ENCODE data around the gene CRYGC. TPM values are rescaled to one million over a fixed set of nuclear protein-coding genes. Genes with fewer than 3 reads are reported as not detected.
"Not testable (repeated sequence)": the region's sequence is repeated elsewhere in the genome, so short reads cannot be mapped to it uniquely, and the experiment has no call there.

Gene CRYGC
- total RNA-seq, 4 donors from 2014 or later = not detected

DNA sequence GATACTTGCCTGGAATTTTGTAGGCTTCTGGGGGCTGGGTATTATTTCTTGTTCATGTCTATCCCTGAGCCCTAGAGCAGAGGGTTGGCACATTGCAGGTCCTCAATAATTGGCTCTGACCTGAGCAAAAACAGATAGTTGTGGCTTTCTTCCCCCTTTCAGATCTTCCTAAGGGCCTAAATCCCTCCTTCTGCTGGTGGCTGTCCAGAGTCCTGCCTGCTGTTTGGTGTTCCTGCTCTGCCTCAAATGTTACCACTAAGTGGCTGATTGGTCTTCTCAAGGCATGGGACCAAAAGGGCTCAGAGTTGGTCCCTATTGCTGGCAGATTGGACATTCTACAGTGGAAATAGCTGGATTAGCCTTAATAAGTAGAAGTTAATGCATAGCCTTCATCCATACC lies 17.4 kb upstream of the CRYGC start:
- H3K9me3 ChIP-seq = peaks cover 0 to 9% (median 0%) of the 10 kb centered on the region in 3 donors
- no peaks in the 10 kb centered on the region for H3K36me3 ChIP-seq
- H3K4me1 ChIP-seq = peaks cover 0 to 9% (median 0%) of the 10 kb centered on the region in 3 donors
- no peak for TF ChIP-seq POLR2A (IDR thresholded peaks at IDR 0.05)
- TF ChIP-seq, protein P1, sequence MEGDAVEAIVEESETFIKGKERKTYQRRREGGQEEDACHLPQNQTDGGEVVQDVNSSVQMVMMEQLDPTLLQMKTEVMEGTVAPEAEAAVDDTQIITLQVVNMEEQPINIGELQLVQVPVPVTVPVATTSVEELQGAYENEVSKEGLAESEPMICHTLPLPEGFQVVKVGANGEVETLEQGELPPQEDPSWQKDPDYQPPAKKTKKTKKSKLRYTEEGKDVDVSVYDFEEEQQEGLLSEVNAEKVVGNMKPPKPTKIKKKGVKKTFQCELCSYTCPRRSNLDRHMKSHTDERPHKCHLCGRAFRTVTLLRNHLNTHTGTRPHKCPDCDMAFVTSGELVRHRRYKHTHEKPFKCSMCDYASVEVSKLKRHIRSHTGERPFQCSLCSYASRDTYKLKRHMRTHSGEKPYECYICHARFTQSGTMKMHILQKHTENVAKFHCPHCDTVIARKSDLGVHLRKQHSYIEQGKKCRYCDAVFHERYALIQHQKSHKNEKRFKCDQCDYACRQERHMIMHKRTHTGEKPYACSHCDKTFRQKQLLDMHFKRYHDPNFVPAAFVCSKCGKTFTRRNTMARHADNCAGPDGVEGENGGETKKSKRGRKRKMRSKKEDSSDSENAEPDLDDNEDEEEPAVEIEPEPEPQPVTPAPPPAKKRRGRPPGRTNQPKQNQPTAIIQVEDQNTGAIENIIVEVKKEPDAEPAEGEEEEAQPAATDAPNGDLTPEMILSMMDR (IDR thresholded peaks at IDR 0.05) = no peak
- H3K27me3 ChIP-seq = peaks cover 0 to 15% (median 0%) of the 10 kb centered on the region in 4 donors
- H3K4me3 ChIP-seq = no peak overlapping the region
- no peak for DNase-seq
- H3K27ac ChIP-seq = no peak overlapping the region
- intact Hi-C loops (cut with DNase I) = no loop called here

DNA sequence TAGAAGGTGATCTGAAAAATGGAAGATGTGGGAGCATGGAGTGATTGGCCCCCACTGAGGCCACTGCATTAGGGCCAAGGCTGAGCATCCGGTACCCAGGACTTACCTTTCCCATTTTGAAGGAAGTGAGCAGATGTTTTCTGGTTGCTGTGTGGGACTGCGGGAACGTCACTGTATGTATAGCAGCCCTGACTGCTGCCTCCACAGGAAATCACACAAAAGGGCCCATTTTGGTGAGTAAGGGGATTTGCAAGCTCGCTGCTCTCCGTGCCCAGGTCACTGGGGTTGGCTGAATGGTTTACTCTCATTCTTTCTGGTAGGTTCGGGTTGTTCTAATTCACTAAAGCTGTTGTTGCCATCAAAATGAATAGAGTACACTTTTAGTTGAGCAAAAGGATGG lies 16.4 kb upstream of the CRYGC start, which contains the start of gene CRYGB:
CRYGB (minus strand) TSS at position 153 of the 400 bp plus-strand sequence; CDS start at position 115, 38 bp downstream.
- H3K27ac ChIP-seq = no peak within 1 kb of the TSS
- DNase-seq = no peak
- TF ChIP-seq, protein P1 (IDR thresholded peaks at IDR 0.05) = no peak
- no peak for TF ChIP-seq POLR2A (IDR thresholded peaks at IDR 0.05)
- H3K9me3 ChIP-seq = no peaks in the 10 kb centered on the region
- 61 to 68% methylated on average over 2 to 6 of the region's 6 CpGs for WGBS, 2 donors
- H3K4me1 ChIP-seq = peaks cover 0 to 9% (median 0%) of the 10 kb centered on the region in 3 donors
- intact Hi-C loops (cut with DNase I) = no loop called here
- no peak within 1 kb of the TSS for H3K4me3 ChIP-seq
- no peaks in the 10 kb centered on the region for H3K36me3 ChIP-seq
- peaks cover 0 to 15% (median 0%) of the 10 kb centered on the region in 4 donors for H3K27me3 ChIP-seq

DNA sequence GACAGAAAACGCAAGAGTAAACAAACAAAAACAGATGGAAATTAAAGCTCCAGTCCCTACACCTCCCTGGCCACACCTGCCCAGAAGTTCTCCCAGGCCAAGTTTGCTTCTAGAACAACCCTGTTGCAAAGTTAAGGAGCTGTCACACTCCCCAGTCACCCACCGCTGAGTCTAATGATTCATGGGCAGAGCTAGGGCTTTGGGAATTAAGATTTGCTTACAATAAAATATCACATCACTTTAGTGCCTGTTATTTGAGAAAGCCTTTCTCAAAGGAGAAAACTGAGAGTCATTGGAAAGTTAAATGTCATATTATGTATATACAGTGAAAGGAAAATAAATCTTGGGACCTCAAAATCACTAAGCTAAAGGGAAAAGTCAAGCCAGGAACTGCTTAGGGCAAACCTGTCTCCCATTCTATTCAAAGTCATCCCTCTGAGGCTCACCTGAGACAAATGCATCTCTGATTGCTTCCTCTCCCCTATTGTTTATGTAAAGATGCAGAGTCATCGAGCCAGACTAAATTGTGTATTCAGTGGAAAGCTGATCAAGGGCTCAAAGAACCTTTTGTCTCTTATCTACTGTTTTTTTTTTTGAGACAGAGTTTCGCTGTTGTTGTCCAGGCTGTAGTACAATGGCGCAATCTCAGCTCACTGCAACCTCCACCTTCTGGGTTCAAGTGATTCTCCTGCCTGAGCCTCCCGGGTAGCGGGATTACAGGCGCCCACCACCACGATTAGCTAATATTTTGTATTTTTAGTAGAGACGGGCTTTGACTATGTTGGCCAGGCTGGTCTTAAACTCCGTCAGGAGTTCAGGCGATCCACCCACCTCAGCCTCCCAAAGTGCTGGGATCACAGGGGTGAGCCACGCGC lies 13.5 kb upstream of the CRYGC start:
- Histone ChIP-seq H3K9me3 (no peaks in the 10 kb centered on the region), H3K4me3 (no peak overlapping the region), H3K27ac (no peak overlapping the region), H3K36me3 (no peaks in the 10 kb centered on the region), H3K4me1 (peaks cover 0 to 9% (median 0%) of the 10 kb centered on the region in 3 donors), H3K27me3 (peaks cover 0 to 15% (median 0%) of the 10 kb centered on the region in 4 donors)
- TF ChIP-seq, protein P1 (IDR thresholded peaks at IDR 0.05) = no peak
- no peak for TF ChIP-seq POLR2A (IDR thresholded peaks at IDR 0.05)
- intact Hi-C loops (cut with DNase I) = no loop called here
- DNase-seq = no peak
- 20 to 46% methylated on average over 6 to 12 of the region's 14 CpGs for WGBS, 2 donors

DNA sequence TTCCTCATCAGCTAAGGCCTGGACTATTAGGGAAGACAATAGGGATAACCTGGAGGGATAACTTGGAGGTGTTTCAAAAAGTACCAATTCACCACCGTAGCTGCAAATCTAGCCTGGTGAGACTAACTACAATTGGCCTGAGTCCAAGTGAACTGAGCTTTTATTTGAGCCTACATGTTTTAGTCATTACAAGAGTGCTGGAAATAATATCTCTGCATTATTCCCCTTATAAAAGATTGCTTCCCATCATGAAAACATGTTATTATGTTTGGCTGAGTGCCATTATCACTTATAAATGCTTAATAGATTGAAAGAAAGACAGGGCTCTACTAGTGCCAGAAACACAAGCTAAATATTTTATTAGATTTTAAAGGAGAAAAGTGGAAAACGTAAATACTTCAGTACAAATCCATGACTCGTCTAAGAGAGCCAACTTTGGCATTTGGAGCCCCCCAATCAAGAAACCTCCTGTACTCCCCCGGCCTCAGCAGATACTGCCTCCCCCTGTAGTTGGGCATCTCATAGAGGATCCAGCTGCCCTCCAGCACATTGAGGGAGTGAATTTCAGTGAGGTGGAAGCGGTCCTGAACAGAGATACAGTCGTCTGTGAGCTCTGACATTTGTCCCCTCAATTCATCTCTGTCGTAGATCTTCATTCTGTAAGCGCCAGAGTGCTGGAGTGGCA lies 12.8 kb upstream of the CRYGC start:
- peaks cover 0 to 8% (median 0%) of the 10 kb centered on the region in 4 donors for H3K27me3 ChIP-seq
- TF ChIP-seq, protein P1 (IDR thresholded peaks at IDR 0.05) = no peak
- no peaks in the 10 kb centered on the region for H3K36me3 ChIP-seq
- 10 to 18% methylated on average over 7 of the region's 8 CpGs for WGBS, 2 donors
- H3K9me3 ChIP-seq = no peaks in the 10 kb centered on the region
- no peak for DNase-seq
- peaks cover 0 to 9% (median 0%) of the 10 kb centered on the region in 3 donors for H3K4me1 ChIP-seq
- no peak overlapping the region for H3K4me3 ChIP-seq
- no peak overlapping the region for H3K27ac ChIP-seq
- intact Hi-C loops (cut with DNase I) = no loop called here

DNA sequence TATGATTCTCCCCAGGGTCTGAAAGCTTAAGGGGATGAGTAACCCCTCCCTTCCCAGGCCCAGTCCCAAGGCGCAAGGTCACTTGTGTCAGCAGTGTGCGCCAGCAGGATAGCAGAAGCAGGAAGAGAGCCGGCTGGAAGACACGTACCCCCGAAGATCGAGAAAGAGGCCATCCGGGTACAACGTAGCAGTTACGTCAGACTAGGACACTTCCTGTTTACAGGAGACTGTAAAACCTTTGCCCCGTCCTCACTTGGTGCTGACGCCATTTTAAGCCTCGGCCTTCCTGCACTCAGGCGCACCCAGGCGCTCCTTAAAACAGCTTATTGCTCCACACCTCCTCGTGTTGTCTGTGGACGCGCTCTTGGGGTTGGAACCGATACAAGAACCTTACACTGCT lies 9.8 kb upstream of the CRYGC start:
- Histone ChIP-seq H3K27ac (no peak overlapping the region), H3K4me3 (no peak overlapping the region), H3K4me1 (peaks cover 0 to 23% (median 5%) of the 10 kb centered on the region in 3 donors), H3K27me3 (no peaks in the 10 kb centered on the region), H3K36me3 (no peaks in the 10 kb centered on the region), H3K9me3 (no peaks in the 10 kb centered on the region)
- WGBS, 2 donors = 85 to 90% methylated on average over 10 to 18 of the region's 18 CpGs
- TF ChIP-seq, protein P1 (IDR thresholded peaks at IDR 0.05) = no peak
- no peak for TF ChIP-seq POLR2A (IDR thresholded peaks at IDR 0.05)
- DNase-seq = no peak
- intact Hi-C loops (cut with DNase I) = no loop called here

DNA sequence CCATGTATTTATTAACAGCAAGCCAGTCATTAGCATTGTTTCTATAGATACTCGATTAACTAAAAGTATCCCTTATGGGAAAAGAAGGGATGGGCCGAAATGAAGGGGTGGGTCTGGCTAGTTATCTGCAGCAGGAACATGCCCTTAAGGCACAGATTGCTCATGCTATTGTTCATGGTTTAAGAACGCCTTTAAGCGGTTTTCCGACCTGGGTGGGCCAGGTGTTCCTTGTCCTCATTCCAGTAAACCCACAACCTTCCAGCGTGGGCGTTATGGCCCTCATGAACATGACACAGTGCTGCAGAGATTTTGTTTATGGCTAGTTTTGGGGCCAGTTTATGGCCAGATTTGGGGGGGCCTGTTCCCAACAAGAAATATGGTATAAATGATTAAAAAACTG lies 8.7 kb upstream of the CRYGC start:
- 53 to 70% methylated on average over 7 of the region's 7 CpGs for WGBS, 2 donors
- DNase-seq; intact Hi-C loops (cut with DNase I): not testable (repeated sequence)

More for the DNA sequence above, 8.7 kb upstream of the CRYGC start:
- not testable (repeated sequence) for H3K27me3 ChIP-seq, H3K4me3 ChIP-seq, H3K9me3 ChIP-seq, H3K36me3 ChIP-seq, H3K27ac ChIP-seq
- peaks cover 0 to 23% (median 5%) of the 10 kb centered on the region in 3 donors for H3K4me1 ChIP-seq

All from esophagus squamous epithelium (tissue), 5 donors.